CD4-positive, alpha-beta T cell treated with Interleukin-4 for 1 hour (primary cell): Measurements from ENCODE around the gene AVPR1A.
"Not testable (repeated sequence)": the region's sequence is repeated elsewhere in the genome, so short reads cannot be mapped to it uniquely, and the experiment has no call there.

Experiments used
- DNase-seq, 2 donors: peaks; one replicate each; pipeline ENCODE4 v3.0.0-alpha.2; 2020 to 2022

AVPR1A gene

GRCh38 chr12:63150713-63151622 is at the start of gene AVPR1A:
AVPR1A (minus strand) TSS chr12:63151201; CDS start chr12:63150836, 365 bp downstream.
- DNase-seq: no peak

- DNase-seq: no peak
Measured at GRCh38 chr12:63196168-63196567, 45.2 kb upstream of the AVPR1A start.

DNA sequence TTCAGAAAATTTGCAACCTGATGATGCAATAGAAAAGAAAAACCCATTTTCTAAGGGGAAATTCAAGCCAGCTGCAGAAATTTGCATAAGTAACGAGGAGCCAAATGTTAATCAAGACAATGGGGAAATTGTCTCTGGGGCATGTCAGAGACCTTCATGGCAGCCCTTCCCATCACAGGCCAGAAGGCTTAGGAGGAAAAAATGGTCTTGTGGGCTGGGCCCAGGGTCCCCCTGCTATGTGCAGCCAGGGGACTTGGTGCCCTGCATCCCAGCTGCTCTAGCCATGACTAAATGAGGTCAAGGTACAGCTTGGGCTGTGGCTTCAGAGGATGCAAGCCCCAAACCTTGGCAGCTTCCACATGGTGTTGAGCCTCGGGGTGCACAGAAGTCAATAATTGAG is 28.2 kb upstream of the AVPR1A start:
- DNase-seq: no peak

GRCh38 chr12:63170321-63170720 is 19.3 kb upstream of the AVPR1A start:
- DNase-seq: no peak

DNA sequence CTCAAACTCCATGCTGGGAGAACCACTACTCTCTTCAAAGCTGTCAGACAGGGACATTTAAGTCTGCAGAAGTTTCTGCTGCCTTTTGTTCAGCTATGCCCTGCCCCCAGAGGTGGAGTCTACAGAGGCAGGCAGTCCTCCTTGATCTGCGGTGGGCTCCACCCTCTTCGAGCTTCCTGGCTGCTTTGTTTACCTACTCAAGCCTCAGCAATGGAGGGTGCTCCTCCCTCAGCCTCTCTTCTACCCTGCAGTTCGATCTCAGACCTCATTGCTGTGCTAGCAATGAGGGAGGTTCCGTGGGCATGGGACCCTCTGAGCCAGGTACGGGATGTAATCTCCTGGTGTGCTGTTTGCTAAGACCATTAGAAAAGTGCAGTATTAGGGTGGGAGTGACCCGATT is 16.7 kb upstream of the AVPR1A start:
- DNase-seq: not testable (repeated sequence)

DNA sequence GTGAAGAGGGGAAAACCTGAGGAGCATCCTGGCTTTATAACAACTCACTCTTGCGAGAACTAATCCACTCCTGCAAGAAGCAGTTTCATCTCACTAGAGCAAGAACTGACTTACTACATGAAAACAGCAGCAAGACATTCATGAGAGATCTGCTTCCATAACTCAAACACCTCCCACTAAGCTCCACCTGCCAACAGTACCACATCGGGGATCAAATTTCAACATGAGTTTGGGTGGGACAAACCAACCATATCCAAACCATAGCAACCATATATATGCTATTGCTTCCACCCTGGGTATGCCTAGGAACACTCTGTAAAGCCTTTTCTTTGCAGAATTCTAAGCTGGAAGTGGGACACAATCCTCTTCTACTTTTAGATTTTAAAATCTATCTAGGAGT is 13.9 kb upstream of the AVPR1A start:
- no peak for DNase-seq

GRCh38 chr12:63163541-63163940 is 12.5 kb upstream of the AVPR1A start:
- no peak for DNase-seq

DNA sequence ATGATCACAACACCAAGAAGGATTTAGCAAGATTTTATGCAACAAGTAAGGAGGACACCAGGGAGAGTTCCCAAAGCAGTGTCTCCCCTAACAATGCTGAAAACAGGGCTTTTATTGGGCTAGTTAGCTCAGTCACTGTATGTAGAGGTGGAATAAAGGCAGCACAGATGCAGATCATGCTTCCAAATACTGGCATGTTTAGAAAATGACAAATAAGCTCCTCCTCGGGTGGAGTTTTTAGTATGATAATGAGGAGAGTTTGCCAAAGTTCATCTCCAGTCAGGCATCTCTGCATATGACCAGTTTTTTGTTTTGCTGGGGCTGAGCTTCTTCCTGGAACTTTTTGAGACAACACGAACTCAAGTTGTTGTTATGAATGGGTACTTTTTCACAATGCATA is 4.4 kb upstream of the AVPR1A start:
- DNase-seq: no peak

DNA sequence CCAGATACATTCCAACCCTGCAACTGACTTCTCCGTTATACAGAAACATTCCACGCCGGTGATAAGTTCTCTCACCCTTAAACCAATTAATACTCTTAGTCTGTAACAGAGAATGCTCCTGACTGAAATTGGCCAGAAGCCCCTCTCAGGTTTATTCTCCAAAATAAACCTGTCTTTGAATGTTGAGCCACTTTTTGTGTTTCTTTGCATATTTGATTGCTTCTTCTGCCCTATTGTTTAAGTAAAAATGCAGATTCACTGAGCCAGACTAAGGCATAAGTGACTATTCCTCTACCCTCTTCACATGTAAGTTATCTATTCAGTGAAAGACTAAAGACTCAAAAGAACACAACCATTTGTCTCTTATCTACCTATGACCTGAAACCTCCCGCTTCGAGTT is 3.6 kb upstream of the AVPR1A start:
- DNase-seq: no peak

- DNase-seq: no peak
Measured at GRCh38 chr12:63152321-63152700, 1.3 kb upstream of the AVPR1A start.

- DNase-seq: peak in 1 of 2 donors; percentile 6
Measured at GRCh38 chr12:63151623-63152320, 771 bp upstream of the AVPR1A start.

GRCh38 chr12:63149909-63150712 is 890 bp downstream of the AVPR1A start:
- no peak for DNase-seq

- DNase-seq: no peak
Measured at GRCh38 chr12:63144556-63144955, 6.4 kb downstream of the AVPR1A start.

DNA sequence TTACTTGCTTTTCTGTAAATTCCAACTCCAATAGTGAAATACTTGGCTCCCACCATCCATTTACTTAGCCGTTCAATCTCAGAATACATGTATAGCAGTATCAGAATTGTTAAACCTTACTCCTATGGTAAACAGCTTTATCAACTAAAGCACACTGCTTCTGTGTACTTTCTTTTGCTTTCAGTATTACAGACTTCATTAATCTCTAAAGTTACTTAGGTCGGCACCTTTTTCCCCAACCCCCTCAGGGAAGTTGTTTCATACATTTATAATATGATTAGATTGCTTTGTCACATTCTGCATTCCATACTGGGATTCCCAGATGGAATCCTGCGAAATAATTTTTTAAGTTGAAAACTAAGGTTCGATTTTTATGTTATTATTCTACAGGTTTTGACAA is 12.5 kb downstream of the AVPR1A start:
- no peak for DNase-seq

DNA sequence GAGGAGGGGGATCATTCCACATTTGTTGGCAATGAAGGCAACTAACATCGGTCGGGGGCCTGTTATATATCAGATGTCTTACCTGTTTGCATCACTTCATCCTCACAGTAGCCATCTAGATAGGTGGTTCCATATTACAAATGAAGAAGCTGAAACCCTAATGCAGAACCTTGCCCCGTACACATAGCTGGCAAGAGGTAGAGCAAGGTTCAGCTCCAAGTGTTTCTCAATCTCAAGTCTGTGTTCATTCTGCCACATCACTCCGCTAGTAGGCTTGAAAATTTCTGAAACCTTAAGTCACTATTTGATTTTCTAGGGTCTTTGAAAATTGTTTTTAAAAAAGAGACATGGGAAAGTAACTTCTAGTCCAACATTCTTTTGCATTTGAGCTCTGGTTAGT is 17.0 kb downstream of the AVPR1A start:
- no peak for DNase-seq

GRCh38 chr12:63132201-63132600 is 18.8 kb downstream of the AVPR1A start:
- DNase-seq: no peak

- no peak for DNase-seq
Measured at GRCh38 chr12:63129927-63130326, 21.1 kb downstream of the AVPR1A start.

GRCh38 chr12:63124778-63125177 is 26.2 kb downstream of the AVPR1A start:
- no peak for DNase-seq

GRCh38 chr12:63103494-63104131 is 47.4 kb downstream of the AVPR1A start:
- DNase-seq: peak in 1 of 2 donors; percentile 24

DNA sequence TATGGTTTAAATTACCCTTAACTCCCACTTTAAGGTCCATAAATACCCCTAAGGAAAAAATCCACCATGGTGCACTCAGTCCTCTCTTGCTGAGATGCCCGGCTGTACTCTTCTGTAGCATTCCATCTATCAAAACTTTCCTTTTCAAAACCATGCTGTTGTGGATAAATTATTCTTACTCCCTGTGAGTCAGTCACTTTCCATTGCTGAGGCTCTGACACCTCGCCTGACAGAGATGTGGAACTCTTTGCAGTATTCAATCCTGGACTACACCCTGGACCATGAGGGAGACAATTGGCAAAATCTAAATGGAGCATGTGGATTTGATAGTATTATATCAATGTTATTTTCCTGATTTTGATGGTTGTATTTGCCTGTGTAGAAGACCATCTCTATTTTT is 49.1 kb downstream of the AVPR1A start:
- no peak for DNase-seq

GRCh38 chr12:63098851-63099250 is 52.1 kb downstream of the AVPR1A start:
- no peak for DNase-seq

DNA sequence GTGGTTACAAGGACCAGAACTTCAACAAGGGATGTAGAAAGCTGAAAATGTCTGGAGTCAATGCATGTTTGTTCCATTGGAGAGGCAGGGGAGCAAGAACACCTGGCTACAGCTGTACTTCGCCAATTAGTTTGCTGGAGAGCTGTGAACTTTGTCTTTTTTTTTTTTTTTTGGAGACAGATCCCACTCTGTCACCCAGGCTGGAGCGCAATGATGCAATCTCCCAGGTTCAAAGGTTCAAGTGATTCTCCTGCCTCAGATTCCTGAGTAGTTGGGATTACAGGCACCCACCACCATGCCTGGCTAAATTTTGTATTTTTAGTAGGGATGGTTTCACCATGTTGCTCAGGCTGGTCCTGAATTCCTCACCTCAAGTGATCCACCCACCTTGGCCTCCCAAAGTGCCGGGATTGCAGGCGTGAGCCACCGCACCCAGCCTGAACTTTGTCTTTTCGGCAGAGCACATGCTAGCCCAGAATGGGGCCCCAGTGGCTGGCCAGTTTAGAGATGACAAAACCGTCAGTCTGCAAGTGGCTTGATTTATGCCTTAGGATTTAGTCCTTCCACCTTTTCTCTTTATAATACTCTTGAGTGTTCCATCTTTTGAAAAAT is 55.5 kb downstream of the AVPR1A start:
- DNase-seq: no peak
